ENCODE results near the gene LGSN. TPM values are rescaled to one million over a fixed set of nuclear protein-coding genes. Genes with fewer than 3 reads are reported as not detected.
"Not testable (repeated sequence)": the region's sequence is repeated elsewhere in the genome, so short reads cannot be mapped to it uniquely, and the experiment has no call there.

The LGSN gene
- under 1 TPM; 0.05 to 0.14 (median 0.09) TPM for total RNA-seq
- long read RNA-seq, donor 1, result 0 reads
- long read RNA-seq, donor 2, result 0 reads

- no peaks in the 10 kb centered on the region for H3K9me3 ChIP-seq
- no peaks in the 10 kb centered on the region for H3K4me1 ChIP-seq (ENCODE audit: low read depth)
- ATAC-seq, result no peak
- no peak for TF ChIP-seq CTCF (IDR thresholded peaks at IDR 0.05)
- H3K36me3 ChIP-seq (ENCODE audit: low read depth), result no peaks in the 10 kb centered on the region
- no peak within 1 kb of the TSS for H3K4me3 ChIP-seq
- DNase-seq, result no peak
- intact Hi-C loops (cut with DNase I, micrococcal nuclease), result no loop called here
These were observed at the start of gene LGSN for GRCh38 chr6:63319939-63320338. LGSN (minus strand) TSS chr6:63319983; CDS start chr6:63319943, 40 bp downstream.

GRCh38 chr6:63368347-63368746, 48.6 kb upstream of the LGSN start:
- intact Hi-C loops (cut with DNase I, micrococcal nuclease), result no loop called here
- ATAC-seq, result no peak

GRCh38 chr6:63362500-63363120, 42.8 kb upstream of the LGSN start:
- H3K9me3 ChIP-seq; H3K36me3 ChIP-seq (ENCODE audit: low read depth); H3K4me3 ChIP-seq; intact Hi-C loops (cut with DNase I, micrococcal nuclease); ATAC-seq; DNase-seq; H3K4me1 ChIP-seq (ENCODE audit: low read depth): not testable (repeated sequence)

More at GRCh38 chr6:63368347-63368746, 48.6 kb upstream of the LGSN start:
- Histone ChIP-seq H3K9me3 (no peaks in the 10 kb centered on the region), H3K36me3 (ENCODE audit: low read depth) (no peaks in the 10 kb centered on the region), H3K4me3 (no peak overlapping the region), H3K4me1 (ENCODE audit: low read depth) (no peaks in the 10 kb centered on the region)
- DNase-seq, result no peak
- TF ChIP-seq CTCF (IDR thresholded peaks at IDR 0.05), result no peak

- ATAC-seq; H3K36me3 ChIP-seq (ENCODE audit: low read depth); DNase-seq; H3K4me3 ChIP-seq; H3K9me3 ChIP-seq: not testable (repeated sequence)
- peaks cover 11% of the 10 kb centered on the region for H3K4me1 ChIP-seq (ENCODE audit: low read depth)
- intact Hi-C loops (cut with DNase I, micrococcal nuclease), result loop anchor here in 1 of 2 donors (10.0 kb wide), 1 partner anchor 407 kb away; no protein-coding TSS in a partner anchor
These were observed 37.6 kb upstream of the LGSN start for GRCh38 chr6:63357384-63357783.

GRCh38 chr6:63355632-63356031, 35.8 kb upstream of the LGSN start:
- intact Hi-C loops (cut with DNase I, micrococcal nuclease), result loop anchor here in 1 of 2 donors (10.0 kb wide), 1 partner anchor 409 kb away; no protein-coding TSS in a partner anchor
- Histone ChIP-seq H3K9me3 (no peaks in the 10 kb centered on the region), H3K4me1 (ENCODE audit: low read depth) (peaks cover 18% of the 10 kb centered on the region), H3K4me3 (no peak overlapping the region), H3K36me3 (ENCODE audit: low read depth) (no peaks in the 10 kb centered on the region)
- DNase-seq (no peak), ATAC-seq (no peak)
- no peak for TF ChIP-seq CTCF (IDR thresholded peaks at IDR 0.05)

GRCh38 chr6:63353286-63353630, 33.5 kb upstream of the LGSN start:
- Histone ChIP-seq H3K4me3 (no peak overlapping the region), H3K4me1 (ENCODE audit: low read depth) (peaks cover 18% of the 10 kb centered on the region), H3K9me3 (no peaks in the 10 kb centered on the region), H3K36me3 (ENCODE audit: low read depth) (no peaks in the 10 kb centered on the region)
- intact Hi-C loops (cut with DNase I, micrococcal nuclease), result loop anchor here in 1 of 2 donors (10.0 kb wide), 1 partner anchor 412 kb away; no protein-coding TSS in a partner anchor
- no peak for DNase-seq
- ATAC-seq, result no peak
- no peak for TF ChIP-seq CTCF (IDR thresholded peaks at IDR 0.05)
